Activated CD8-positive, alpha-beta T cell treated with anti-CD3 and anti-CD28 coated beads for 36 hours (primary cell): ENCODE data around the gene CDC42BPB. TPM values are rescaled to one million over a fixed set of nuclear protein-coding genes. Genes with fewer than 3 reads are reported as not detected.
"Not testable (repeated sequence)": the region's sequence is repeated elsewhere in the genome, so short reads cannot be mapped to it uniquely, and the experiment has no call there.

ENCODE experiments used
- ATAC-seq: fragments of 200-7000 bp; cut with Tn5 transposase; one replicate; pipeline ENCODE4 v1.10.0; 2021; ENCODE audit warnings: mild to moderate bottlenecking, moderate library complexity
- CTCF ChIA-PET: fragments of 350-600 bp; sonication (Branson Sonifier 250); formaldehyde crosslinking; loops from one replicate; lab custom pipeline; 2021; ENCODE audit warnings: antibody characterized with exemption; lab: Charles Lee
- POLR2A ChIA-PET: fragments of 350-600 bp; sonication (Branson Sonifier 250); formaldehyde crosslinking; loops from one replicate; lab custom pipeline; 2021; ENCODE audit warnings: antibody characterized with exemption; lab: Charles Lee
- DNase-seq: peaks from one replicate; pipeline ENCODE4 v3.0.0-alpha.2; 2020
- H3K27ac Mint-ChIP-seq: one replicate; pipeline ENCODE4 v1.8.0; 2021; ENCODE audit warnings: mild to moderate bottlenecking, mixed read lengths
- H3K27me3 Mint-ChIP-seq: one replicate; pipeline ENCODE4 v1.8.0; 2021; ENCODE audit warnings: mixed read lengths
- H3K36me3 Mint-ChIP-seq: one replicate; pipeline ENCODE4 v1.8.0; 2021; ENCODE audit warnings: low read depth, mixed read lengths
- H3K4me1 Mint-ChIP-seq: one replicate; pipeline ENCODE4 v1.8.0; 2021; ENCODE audit warnings: low read depth, mixed read lengths
- H3K4me3 Mint-ChIP-seq: one replicate; pipeline ENCODE4 v1.8.0; 2021; ENCODE audit warnings: mild to moderate bottlenecking, moderate library complexity, mixed read lengths
- H3K9me3 Mint-ChIP-seq: one replicate; pipeline ENCODE4 v1.8.0; 2021; ENCODE audit warnings: mixed read lengths
- intact Hi-C: fragments of 100-400 bp; cut with micrococcal nuclease; formaldehyde crosslinking; loops from one replicate; pipeline ENCODE4 v1.10.0; 2022
- total RNA-seq, 2 experiments: library from RNA; stranded (reverse); gene quantifications; one replicate each; pipeline ENCODE4 v1.2.3, GENCODE V29; 2021
- TF ChIP-seq, protein P1 (sequence below): fragments of 200-600 bp; IDR thresholded peaks from one replicate; pipeline ENCODE4 v1.8.0; 2022; ENCODE audit warnings: antibody characterized with exemption, mild to moderate bottlenecking

Gene CDC42BPB
- total RNA-seq, 2 experiments from 2014 or later = 0.72 to 0.96 TPM

DNA sequence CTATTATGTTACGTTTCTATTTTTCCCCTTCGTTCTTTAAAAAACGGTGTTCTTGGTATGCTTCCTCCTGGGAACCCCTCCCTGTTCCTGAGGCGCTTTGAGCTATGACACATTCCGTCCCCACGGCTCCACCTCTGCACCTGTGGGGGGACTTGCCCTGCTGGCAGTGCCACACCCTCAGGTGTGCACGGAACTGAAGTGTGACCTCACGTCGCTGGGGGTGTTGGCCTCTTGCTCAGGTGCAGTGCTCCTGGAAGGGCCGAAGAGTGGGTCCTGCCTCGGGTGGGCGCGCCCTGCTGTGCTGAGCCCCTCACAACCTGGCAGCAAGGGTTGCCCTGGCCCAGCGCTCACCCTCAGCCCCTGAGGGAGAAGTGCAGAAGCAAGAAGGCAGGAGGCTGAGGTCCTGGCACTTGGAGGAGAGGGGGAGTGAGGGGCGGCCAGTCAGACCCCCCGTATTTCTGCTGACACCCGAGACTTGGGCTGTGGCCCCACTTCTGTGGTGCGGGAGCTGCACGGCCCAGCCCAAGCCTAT is 129.9 kb downstream of the CDC42BPB start:
- ATAC-seq = no peak
- no peak for DNase-seq
- ChIA-PET POLR2A (no interaction called here), CTCF (no interaction called here)
- H3K9me3 Mint-ChIP-seq = no peaks in the 10 kb centered on the region
- H3K27ac Mint-ChIP-seq = no peak overlapping the region
- peaks cover 11% of the 10 kb centered on the region for H3K4me1 Mint-ChIP-seq
- peak overlapping the region; percentile 36 for H3K4me3 Mint-ChIP-seq
- H3K36me3 Mint-ChIP-seq = no peaks in the 10 kb centered on the region
- TF ChIP-seq, protein P1, sequence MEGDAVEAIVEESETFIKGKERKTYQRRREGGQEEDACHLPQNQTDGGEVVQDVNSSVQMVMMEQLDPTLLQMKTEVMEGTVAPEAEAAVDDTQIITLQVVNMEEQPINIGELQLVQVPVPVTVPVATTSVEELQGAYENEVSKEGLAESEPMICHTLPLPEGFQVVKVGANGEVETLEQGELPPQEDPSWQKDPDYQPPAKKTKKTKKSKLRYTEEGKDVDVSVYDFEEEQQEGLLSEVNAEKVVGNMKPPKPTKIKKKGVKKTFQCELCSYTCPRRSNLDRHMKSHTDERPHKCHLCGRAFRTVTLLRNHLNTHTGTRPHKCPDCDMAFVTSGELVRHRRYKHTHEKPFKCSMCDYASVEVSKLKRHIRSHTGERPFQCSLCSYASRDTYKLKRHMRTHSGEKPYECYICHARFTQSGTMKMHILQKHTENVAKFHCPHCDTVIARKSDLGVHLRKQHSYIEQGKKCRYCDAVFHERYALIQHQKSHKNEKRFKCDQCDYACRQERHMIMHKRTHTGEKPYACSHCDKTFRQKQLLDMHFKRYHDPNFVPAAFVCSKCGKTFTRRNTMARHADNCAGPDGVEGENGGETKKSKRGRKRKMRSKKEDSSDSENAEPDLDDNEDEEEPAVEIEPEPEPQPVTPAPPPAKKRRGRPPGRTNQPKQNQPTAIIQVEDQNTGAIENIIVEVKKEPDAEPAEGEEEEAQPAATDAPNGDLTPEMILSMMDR = no peak
- H3K27me3 Mint-ChIP-seq = peaks cover 30% of the 10 kb centered on the region
- intact Hi-C loops = no loop called here

DNA sequence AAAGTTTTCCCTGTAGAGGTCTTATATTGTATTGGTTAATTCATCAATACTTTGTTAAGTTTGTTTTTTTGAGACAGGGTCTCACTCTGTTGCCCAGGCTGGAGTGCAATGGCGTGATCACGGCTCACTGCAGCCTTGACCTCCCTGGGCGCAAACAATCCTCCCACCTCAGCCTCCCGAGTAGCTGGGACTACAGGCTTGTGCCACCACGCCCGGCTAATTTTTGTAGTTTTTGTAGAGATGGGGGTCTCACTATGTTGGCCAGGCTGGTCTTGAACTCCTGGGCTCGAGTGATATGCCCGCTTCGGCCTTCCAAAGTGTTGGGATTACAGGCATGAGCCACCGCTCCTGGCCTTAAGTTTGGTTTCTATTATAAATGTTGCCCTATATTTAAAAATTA is 130.5 kb downstream of the CDC42BPB start:
- H3K4me1 Mint-ChIP-seq = peaks cover 11% of the 10 kb centered on the region
- H3K9me3 Mint-ChIP-seq, CTCF ChIA-PET, H3K4me3 Mint-ChIP-seq, H3K36me3 Mint-ChIP-seq, ATAC-seq, intact Hi-C loops, H3K27ac Mint-ChIP-seq, DNase-seq, POLR2A ChIA-PET: not testable (repeated sequence)
- peaks cover 30% of the 10 kb centered on the region for H3K27me3 Mint-ChIP-seq

DNA sequence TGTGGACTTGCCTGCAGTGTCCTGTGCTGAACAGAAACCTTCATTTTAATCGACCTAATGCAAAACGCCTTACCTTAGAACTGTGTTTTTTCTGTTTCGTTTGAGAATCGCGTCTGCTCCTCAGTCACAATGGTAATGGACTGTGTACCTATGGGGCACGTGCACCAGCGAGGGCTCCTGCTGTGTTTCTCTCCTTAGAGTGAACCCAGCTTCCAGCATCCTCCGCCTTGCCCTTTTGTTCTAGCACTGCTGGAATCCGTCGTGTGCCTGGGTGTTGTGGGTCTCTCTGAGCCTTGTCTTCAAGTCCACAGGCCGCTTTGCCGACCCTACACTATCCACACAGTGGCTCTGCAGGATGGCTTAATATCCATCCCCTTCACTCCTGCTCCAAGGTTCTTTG is 131.2 kb downstream of the CDC42BPB start:
- peaks cover 27% of the 10 kb centered on the region for H3K27me3 Mint-ChIP-seq
- H3K4me3 Mint-ChIP-seq = no peak overlapping the region
- DNase-seq (no peak), ATAC-seq (no peak)
- intact Hi-C loops = no loop called here
- ChIA-PET POLR2A (no interaction called here), CTCF (no interaction called here)
- TF ChIP-seq, protein P1 = no peak
- no peaks in the 10 kb centered on the region for H3K36me3 Mint-ChIP-seq
- H3K4me1 Mint-ChIP-seq = peaks cover 11% of the 10 kb centered on the region
- no peaks in the 10 kb centered on the region for H3K9me3 Mint-ChIP-seq
- no peak overlapping the region for H3K27ac Mint-ChIP-seq

DNA sequence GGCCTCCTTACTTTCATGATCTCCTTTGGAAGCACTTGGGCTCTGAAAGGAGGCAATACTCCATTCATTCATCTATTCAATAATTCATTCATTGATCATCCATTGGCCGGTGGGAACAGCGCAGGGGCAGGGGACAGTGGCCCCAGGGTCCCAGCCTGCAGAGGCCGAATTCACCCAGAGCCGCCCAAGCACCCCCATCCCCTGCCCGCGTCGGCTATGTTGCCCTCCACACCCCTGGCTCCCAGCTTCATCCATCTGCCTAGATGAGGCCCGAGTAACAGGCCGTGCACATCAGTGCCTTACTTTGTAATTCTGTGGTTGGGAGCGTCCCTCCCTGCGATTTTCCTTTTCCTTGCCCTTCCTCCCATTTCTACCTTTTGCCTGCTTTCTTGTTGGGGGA is 131.7 kb downstream of the CDC42BPB start:
- H3K4me1 Mint-ChIP-seq = peaks cover 11% of the 10 kb centered on the region
- ChIA-PET CTCF (no interaction called here), POLR2A (no interaction called here)
- no peaks in the 10 kb centered on the region for H3K36me3 Mint-ChIP-seq
- no peak overlapping the region for H3K27ac Mint-ChIP-seq
- H3K4me3 Mint-ChIP-seq = no peak overlapping the region
- intact Hi-C loops = no loop called here
- DNase-seq = no peak
- ATAC-seq = no peak
- no peaks in the 10 kb centered on the region for H3K9me3 Mint-ChIP-seq
- peaks cover 27% of the 10 kb centered on the region for H3K27me3 Mint-ChIP-seq
- TF ChIP-seq, protein P1 = no peak

DNA sequence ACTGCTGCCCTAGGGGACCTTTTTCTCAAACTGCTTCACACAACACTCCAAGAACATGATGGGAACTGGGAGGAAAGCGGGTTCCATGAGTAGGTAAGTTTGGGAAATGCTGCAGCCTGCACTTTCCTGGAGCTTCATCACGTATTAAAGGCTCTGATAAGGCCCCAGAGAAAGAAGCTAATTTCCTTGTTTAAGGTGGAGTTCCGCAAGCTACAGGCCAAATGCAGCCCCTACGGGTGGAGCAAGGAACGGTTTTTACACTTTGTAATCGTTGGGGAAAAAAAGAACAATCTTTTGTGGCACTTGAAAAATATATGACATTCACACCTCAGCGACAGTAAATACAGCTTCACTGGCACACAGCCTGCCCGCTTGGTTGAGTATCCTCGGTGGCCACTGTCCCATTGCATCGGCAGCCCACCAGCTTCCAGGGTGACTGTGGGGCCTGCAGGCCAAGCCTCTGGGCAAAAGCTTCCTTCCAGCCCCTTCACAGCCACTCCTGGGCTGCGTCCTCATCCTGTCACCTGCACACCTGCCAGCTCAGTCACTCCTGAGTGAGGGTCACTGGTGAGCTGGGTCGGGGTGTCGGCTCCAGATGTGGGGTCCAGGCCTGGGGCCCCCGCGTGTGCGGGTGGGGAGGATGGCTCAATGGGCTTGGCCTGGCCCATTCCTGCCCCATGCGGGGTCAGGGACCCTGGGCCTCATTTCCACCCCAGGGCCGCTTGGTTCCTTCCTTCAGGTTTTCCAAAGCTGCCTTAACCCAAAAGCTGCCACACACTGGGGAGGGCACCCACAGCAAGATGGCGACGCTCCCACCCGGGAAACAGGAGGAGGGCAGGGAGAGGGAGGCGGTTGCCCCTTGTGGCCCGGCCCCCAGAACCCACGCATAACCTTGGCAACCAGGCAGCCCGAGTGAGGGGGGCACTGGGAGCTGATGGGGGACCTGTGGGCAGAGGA is 132.4 kb downstream of the CDC42BPB start:
- peaks cover 27% of the 10 kb centered on the region for H3K27me3 Mint-ChIP-seq
- no peaks in the 10 kb centered on the region for H3K9me3 Mint-ChIP-seq
- no peak for ATAC-seq
- H3K27ac Mint-ChIP-seq = no peak overlapping the region
- CTCF ChIA-PET = interaction anchor here (0.9 kb wide), 2 partner anchors 150 to 331 kb away, joined by 3 read pairs; no protein-coding TSS in a partner anchor
- H3K4me3 Mint-ChIP-seq = no peak overlapping the region
- H3K4me1 Mint-ChIP-seq = peaks cover 11% of the 10 kb centered on the region
- POLR2A ChIA-PET = interaction anchor here (0.6 kb wide), 1 partner anchor 1071 kb away, joined by 3 read pairs; no protein-coding TSS in a partner anchor
- TF ChIP-seq, protein P1 = no peak
- intact Hi-C loops = no loop called here
- no peak for DNase-seq
- no peaks in the 10 kb centered on the region for H3K36me3 Mint-ChIP-seq
